Tibial nerve (tissue), 4 donors: ENCODE results near the gene DNAJC12. TPM values are rescaled to one million over a fixed set of nuclear protein-coding genes. Genes with fewer than 3 reads are reported as not detected.

Experiments used
- DNase-seq, 2 donors: peaks; one replicate each; pipeline ENCODE4 v3.0.0-alpha.2; 2019; ENCODE audit warnings: low spot score in 2 of 2
- H3K27ac ChIP-seq, 4 donors: fragments of 200-600 bp; sonication (generic) in 3 of 4; one replicate each; pipeline ENCODE4 v1.5.1; 2017 to 2019; ENCODE audit warnings: mild to moderate bottlenecking in 1 of 4
- H3K27me3 ChIP-seq, 2 donors: fragments of 200-600 bp; sonication (generic) in 1 of 2; one replicate each; pipeline versions ENCODE4 v1.5.1 to v1.6.0; 2017 to 2019
- H3K36me3 ChIP-seq, 3 donors: fragments of 200-600 bp; sonication (generic); one replicate each; pipeline ENCODE4 v1.5.1; 2018 to 2019
- H3K4me1 ChIP-seq, 4 donors: fragments of 200-600 bp; sonication (generic) in 3 of 4; one replicate each; pipeline ENCODE4 v1.5.1; 2017 to 2019
- H3K4me3 ChIP-seq, 4 donors: fragments of 200-600 bp; sonication (generic) in 3 of 4; one replicate each; pipeline ENCODE4 v1.5.1; 2017 to 2019; ENCODE audit warnings: mild to moderate bottlenecking in 1 of 4, moderate library complexity in 1 of 4
- H3K9me3 ChIP-seq, 4 donors: fragments of 200-600 bp; sonication (generic) in 3 of 4; one replicate each; pipeline ENCODE4 v1.5.1; 2017 to 2019
- EP300 ChIP-seq, 2 donors: sonication (generic); formaldehyde crosslinking; IDR thresholded peaks; one replicate each; pipeline ENCODE4 v1.6.1; 2017; ENCODE audit warnings: antibody characterized with exemption in 2 of 2, mild to moderate bottlenecking in 1 of 2
- POLR2A ChIP-seq, 2 donors: fragments of 450-650 bp; IDR thresholded peaks; one replicate each; pipeline ENCODE4 v1.6.1; 2017; ENCODE audit warnings: antibody characterized with exemption in 2 of 2, mild to moderate bottlenecking in 2 of 2, moderate library complexity in 2 of 2
- WGBS, 2 donors: methylation state at CpG; one replicate each; pipeline ENCODE4 v1.1.5; 2018; 5-methylcytosine and 5-hydroxymethylcytosine counted together
- total RNA-seq, 4 donors: library from RNA; depleted of rRNA; stranded (reverse); fragments of >200 nt; gene quantifications; one replicate each; pipeline ENCODE4 v1.1.0, GENCODE V29; 2016
- TF ChIP-seq, protein P1 (sequence below), 5 experiments: fragments of 200-600 bp in 3 of 5; fragments of 450-650 bp in 2 of 5; sonication (generic) in 3 of 5; IDR thresholded peaks; one replicate each; pipeline ENCODE4 v1.5.1; 2016 to 2019; ENCODE audit warnings: antibody characterized with exemption in 5 of 5, mild to moderate bottlenecking in 3 of 5, moderate library complexity in 2 of 5

The DNAJC12 gene
- total RNA-seq, 4 donors from 2014 or later: 1.2 to 5.4 (median 3.3) TPM

DNA sequence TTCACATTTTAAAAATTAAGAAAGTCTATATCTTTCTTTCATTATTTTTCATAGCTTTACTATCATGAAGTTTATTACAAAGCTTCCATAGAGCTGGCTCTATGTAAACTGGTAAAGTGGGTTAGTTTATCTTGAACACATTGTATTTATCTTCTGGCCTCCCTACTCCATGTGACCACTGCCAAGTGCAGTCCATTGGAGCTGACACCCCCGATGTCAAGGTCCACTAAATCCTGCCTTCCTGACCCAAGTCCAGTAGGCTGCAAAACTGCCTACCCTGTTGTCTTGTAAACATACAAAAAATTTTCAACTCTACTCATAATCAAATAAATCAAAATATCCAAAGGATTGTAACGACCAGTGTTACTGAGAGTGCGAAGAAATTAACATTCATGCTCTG is 10.2 kb downstream of the DNAJC12 start:
- Histone ChIP-seq H3K4me3 (no peak overlapping the region), H3K36me3 (no peaks in the 10 kb centered on the region), H3K4me1 (no peaks in the 10 kb centered on the region), H3K27ac (no peak overlapping the region), H3K9me3 (no peaks in the 10 kb centered on the region), H3K27me3 (no peaks in the 10 kb centered on the region)
- no peak for DNase-seq
- 88 to 91% methylated on average over 3 of the region's 3 CpGs for WGBS, 2 donors
- no peak for TF ChIP-seq POLR2A (IDR thresholded peaks at IDR 0.05)
- TF ChIP-seq, protein P1, sequence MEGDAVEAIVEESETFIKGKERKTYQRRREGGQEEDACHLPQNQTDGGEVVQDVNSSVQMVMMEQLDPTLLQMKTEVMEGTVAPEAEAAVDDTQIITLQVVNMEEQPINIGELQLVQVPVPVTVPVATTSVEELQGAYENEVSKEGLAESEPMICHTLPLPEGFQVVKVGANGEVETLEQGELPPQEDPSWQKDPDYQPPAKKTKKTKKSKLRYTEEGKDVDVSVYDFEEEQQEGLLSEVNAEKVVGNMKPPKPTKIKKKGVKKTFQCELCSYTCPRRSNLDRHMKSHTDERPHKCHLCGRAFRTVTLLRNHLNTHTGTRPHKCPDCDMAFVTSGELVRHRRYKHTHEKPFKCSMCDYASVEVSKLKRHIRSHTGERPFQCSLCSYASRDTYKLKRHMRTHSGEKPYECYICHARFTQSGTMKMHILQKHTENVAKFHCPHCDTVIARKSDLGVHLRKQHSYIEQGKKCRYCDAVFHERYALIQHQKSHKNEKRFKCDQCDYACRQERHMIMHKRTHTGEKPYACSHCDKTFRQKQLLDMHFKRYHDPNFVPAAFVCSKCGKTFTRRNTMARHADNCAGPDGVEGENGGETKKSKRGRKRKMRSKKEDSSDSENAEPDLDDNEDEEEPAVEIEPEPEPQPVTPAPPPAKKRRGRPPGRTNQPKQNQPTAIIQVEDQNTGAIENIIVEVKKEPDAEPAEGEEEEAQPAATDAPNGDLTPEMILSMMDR (IDR thresholded peaks at IDR 0.05): no peak
- TF ChIP-seq EP300 (IDR thresholded peaks at IDR 0.05): no peak

DNA sequence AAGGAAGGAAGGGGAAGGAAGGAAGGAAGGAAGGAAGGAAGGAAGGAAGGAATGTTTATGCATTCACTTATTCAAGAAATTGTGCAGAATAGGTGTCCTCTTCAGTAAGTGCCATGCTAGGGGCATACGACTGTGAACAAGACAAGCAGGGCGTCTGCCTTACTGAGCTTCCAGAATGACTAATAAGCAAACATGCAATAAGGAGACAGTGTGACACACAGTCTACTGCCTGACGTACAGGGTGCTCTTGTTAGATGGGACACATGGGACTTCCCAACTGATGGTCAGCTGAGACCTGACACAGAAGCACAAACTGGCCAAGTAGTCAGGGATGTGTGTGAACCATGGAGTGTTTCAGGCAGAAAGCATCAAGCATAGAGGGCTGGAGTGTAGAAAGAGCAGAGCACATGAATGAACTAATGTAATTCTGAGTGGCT is 18.2 kb downstream of the DNAJC12 start:
- no peak overlapping the region for H3K27ac ChIP-seq
- 72 to 80% methylated on average over 3 of the region's 3 CpGs for WGBS, 2 donors
- no peaks in the 10 kb centered on the region for H3K36me3 ChIP-seq
- no peaks in the 10 kb centered on the region for H3K27me3 ChIP-seq
- no peak overlapping the region for H3K4me3 ChIP-seq
- DNase-seq: no peak
- no peaks in the 10 kb centered on the region for H3K4me1 ChIP-seq
- no peaks in the 10 kb centered on the region for H3K9me3 ChIP-seq
- TF ChIP-seq, protein P1 (IDR thresholded peaks at IDR 0.05): no peak
- TF ChIP-seq EP300 (IDR thresholded peaks at IDR 0.05) (no peak), POLR2A (IDR thresholded peaks at IDR 0.05) (no peak)

DNA sequence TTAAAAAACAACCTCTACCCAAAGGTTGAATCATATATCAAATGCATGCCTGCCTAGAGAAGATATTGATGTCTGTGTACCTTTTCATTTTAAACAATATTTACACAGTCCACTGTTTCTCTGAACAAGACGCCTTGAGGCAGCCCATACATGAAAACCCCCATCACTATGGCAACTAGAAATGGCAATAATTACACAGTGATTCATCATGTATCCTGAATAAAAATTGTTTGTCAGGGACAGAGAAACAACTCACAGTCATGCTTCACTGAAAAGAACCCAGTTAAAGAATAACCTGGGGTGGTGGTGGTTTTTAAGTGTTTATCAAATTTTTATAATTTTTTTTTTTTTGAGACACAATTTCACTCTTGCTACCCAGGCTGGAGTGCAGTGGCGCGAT is 19.7 kb downstream of the DNAJC12 start:
- WGBS, 2 donors: 80 to 81% methylated on average over 3 of the region's 3 CpGs
- TF ChIP-seq EP300 (IDR thresholded peaks at IDR 0.05) (no peak), POLR2A (IDR thresholded peaks at IDR 0.05) (no peak)
- TF ChIP-seq, protein P1 (IDR thresholded peaks at IDR 0.05): no peak
- no peak for DNase-seq
- Histone ChIP-seq H3K27me3 (no peaks in the 10 kb centered on the region), H3K4me3 (no peak overlapping the region), H3K4me1 (no peaks in the 10 kb centered on the region), H3K36me3 (no peaks in the 10 kb centered on the region), H3K27ac (no peak overlapping the region), H3K9me3 (no peaks in the 10 kb centered on the region)

DNA sequence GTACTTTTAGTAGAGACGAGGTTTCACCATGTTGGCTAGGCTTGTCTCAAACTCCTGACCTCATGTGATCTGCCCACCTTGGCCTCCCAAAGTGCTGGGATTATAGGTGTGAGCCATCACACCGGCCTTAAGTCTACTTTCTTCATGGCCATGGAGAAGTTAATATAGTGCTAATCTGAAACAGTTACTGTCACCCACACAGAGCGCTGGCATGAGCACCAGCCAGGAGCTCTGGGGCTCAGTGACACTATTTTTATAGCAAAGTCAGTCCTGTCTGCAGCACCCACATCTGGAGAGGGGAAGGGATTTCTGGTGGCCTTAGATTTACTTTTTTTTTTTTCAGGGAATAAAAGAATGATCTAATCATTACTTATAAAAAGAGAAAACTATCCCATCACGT is 21.3 kb downstream of the DNAJC12 start:
- no peak for DNase-seq
- Histone ChIP-seq H3K27me3 (no peaks in the 10 kb centered on the region), H3K27ac (no peak overlapping the region), H3K4me3 (no peak overlapping the region), H3K9me3 (no peaks in the 10 kb centered on the region), H3K4me1 (no peaks in the 10 kb centered on the region), H3K36me3 (no peaks in the 10 kb centered on the region)
- TF ChIP-seq POLR2A (IDR thresholded peaks at IDR 0.05): no peak
- TF ChIP-seq EP300 (IDR thresholded peaks at IDR 0.05): no peak
- TF ChIP-seq, protein P1 (IDR thresholded peaks at IDR 0.05): no peak
- 73 to 76% methylated on average over 4 of the region's 4 CpGs for WGBS, 2 donors

DNA sequence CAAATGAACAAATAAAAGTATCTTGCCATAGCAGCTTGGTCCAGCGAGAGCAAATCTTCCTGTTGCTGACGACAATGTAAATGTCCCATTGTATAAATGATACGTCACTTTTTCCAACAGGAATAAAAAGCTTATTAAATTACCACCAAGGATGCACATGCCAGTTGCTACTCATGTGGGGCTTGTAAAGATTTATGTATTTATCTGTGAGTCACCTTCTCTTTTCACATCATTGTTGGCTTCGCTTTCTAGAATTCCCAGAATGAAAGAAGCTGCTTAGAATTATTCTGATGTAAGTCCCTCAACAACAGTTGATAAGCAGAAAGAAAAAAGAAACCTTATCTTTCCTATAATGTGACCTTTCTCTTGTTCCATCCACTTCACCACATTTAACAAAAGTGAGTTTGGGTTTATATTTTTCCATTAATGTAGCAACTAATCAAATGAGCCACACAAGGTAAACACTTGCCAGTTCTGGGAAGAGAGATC is 22.4 kb downstream of the DNAJC12 start:
- DNase-seq: no peak
- Histone ChIP-seq H3K27me3 (no peaks in the 10 kb centered on the region), H3K9me3 (no peaks in the 10 kb centered on the region), H3K4me1 (no peaks in the 10 kb centered on the region), H3K27ac (no peak overlapping the region), H3K4me3 (no peak overlapping the region), H3K36me3 (no peaks in the 10 kb centered on the region)
- TF ChIP-seq, protein P1 (IDR thresholded peaks at IDR 0.05): no peak
- WGBS, 2 donors: 69 to 74% methylated on average over 4 of the region's 4 CpGs
